ENCODE measurements around the gene RYR1.

GRCh38 chr19:38496603-38497487 lies 63.4 kb downstream of the RYR1 start:
- TF ChIP-seq CTCF (IDR thresholded peaks at IDR 0.05) (no peak), EZH2 (IDR thresholded peaks at IDR 0.05; ENCODE audit: borderline replicate concordance, insufficient read depth, low read depth, low read length, poor library complexity, severe bottlenecking) (no peak)

Measured in B cell (primary cell).